ENCODE measurements around the gene BEND4. TPM values are rescaled to one million over a fixed set of nuclear protein-coding genes. Genes with fewer than 3 reads are reported as not detected.

Gene BEND4
- total and polyA plus RNA-seq, 4 donors, result 1.4 to 5.0 (median 3.2) TPM

DNA sequence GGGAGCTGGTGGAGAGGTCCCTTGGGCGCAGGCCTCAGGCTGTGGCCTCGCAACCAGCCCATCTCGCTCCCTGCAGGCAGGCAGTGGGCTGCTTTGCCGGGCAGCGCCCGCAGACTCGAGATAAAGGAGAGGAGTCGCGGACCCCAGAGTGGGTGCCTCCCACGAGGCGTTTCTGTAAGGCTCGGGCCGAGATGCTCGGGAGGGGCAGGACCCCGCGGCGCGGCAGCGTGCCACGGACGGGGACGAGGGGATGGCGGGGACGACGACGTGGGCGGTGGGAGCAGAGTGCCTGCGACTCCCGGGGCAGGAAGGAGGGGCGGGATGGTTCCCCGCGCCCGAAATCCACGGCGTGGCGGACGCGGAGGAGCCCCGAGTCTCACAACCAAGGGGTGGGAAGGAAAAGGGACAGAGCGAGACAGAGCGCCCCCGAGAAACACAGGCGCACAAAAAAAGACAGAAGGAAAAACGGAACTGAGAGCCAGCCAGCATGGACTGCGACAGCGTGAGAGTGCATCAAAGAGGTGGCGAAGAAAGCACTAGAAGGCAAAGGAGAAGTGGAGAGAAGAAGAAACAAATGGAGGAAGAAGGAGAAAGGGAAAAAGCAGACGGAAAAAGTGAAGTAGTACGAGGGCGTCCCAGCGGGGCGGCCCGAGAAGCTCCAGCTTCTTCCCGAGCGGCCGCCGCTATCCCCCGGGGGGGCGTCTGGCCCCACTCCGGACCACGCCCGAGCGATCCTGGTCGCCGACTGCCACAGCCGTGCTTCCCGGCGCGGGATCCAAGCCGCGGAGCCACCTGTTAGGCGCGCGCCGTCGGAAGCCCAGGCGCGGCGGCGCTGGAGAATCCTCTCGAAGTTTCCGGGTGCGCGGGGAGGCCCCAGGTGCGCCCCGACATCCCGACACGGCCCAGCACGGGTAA, 1.5 kb downstream of the BEND4 start:
- peaks cover 18% of the 10 kb centered on the region for H3K4me1 ChIP-seq (ENCODE audit: control insufficient read depth, insufficient read depth, low read length)
- peak overlapping the region; percentile 24 for H3K4me3 ChIP-seq (ENCODE audit: low read depth, low read length)
- peaks cover 35% of the 10 kb centered on the region for H3K27me3 ChIP-seq (ENCODE audit: control insufficient read depth, insufficient read depth, low read length)
- H3K27ac ChIP-seq (ENCODE audit: low read depth, low read length), result no peak overlapping the region
- 4% methylated on average over 89 of the region's 89 CpGs for WGBS (ENCODE audit: insufficient coverage)
- peak in 2 of 6 donors; percentile 35 to 46 for DNase-seq (ENCODE audit: low read depth in 4 of 6, low spot score in 6 of 6)
- H3K36me3 ChIP-seq (ENCODE audit: control insufficient read depth, insufficient read depth, low read length), result no peaks in the 10 kb centered on the region
- H3K9me3 ChIP-seq (ENCODE audit: control insufficient read depth, insufficient read depth, low read length), result no peaks in the 10 kb centered on the region

DNA sequence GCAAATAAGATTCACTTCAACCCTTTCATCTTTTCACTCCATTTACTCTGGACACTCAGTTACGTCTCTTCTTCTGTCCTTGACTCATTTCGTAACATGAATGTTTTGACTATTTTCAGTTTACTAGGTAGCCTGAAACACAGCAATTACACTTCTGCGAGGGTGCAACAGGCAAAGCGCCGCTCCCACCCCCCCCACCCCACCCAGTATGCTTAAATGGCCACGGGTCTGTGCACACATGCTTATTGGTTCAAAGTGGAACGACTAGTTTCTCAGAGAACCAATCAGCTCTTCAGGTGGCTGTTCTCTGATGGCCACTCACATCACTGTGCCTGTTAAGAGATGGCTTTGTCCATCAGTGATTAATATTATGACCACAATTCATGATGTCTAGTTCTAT, 3.5 kb downstream of the BEND4 start:
- peaks cover 18% of the 10 kb centered on the region for H3K4me1 ChIP-seq (ENCODE audit: control insufficient read depth, insufficient read depth, low read length)
- H3K27ac ChIP-seq (ENCODE audit: low read depth, low read length), result no peak overlapping the region
- H3K27me3 ChIP-seq (ENCODE audit: control insufficient read depth, insufficient read depth, low read length), result peaks cover 35% of the 10 kb centered on the region
- H3K36me3 ChIP-seq (ENCODE audit: control insufficient read depth, insufficient read depth, low read length), result no peaks in the 10 kb centered on the region
- DNase-seq (ENCODE audit: low read depth in 4 of 6, low spot score in 6 of 6), result peak in 1 of 6 donors; percentile 47
- 92% methylated on average over 5 of the region's 7 CpGs for WGBS (ENCODE audit: insufficient coverage)
- H3K9me3 ChIP-seq (ENCODE audit: control insufficient read depth, insufficient read depth, low read length), result no peaks in the 10 kb centered on the region
- no peak overlapping the region for H3K4me3 ChIP-seq (ENCODE audit: low read depth, low read length)

- DNase-seq (ENCODE audit: low read depth in 4 of 6, low spot score in 6 of 6), result peak in 2 of 6 donors; percentile 49 to 84
- H3K4me3 ChIP-seq (ENCODE audit: low read depth, low read length), result no peak overlapping the region
- H3K27ac ChIP-seq (ENCODE audit: low read depth, low read length), result no peak overlapping the region
Measured at GRCh38 chr4:42148425-42148824, 4.0 kb downstream of the BEND4 start.

DNA sequence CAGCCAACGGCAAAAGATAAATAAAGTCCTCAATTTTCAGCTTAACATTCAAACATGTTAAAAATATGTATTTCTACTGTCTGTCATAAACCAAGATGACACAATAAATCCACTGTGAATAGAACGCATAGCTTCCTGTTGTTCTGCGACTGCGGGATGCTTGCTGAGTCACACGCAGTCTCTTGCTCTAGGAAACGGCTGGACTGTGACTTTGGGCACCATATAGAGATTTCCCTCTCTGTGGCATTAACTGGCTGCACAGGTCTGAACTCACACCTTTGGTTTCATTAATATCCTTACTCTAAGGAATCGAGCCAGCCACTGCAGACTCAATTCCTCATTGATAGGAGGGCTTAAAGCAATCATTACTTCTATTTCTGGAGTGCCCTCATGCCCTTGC, 8.4 kb downstream of the BEND4 start:
- H3K36me3 ChIP-seq (ENCODE audit: control insufficient read depth, insufficient read depth, low read length), result no peaks in the 10 kb centered on the region
- DNase-seq (ENCODE audit: low read depth in 4 of 6, low spot score in 6 of 6), result no peak
- no peaks in the 10 kb centered on the region for H3K9me3 ChIP-seq (ENCODE audit: control insufficient read depth, insufficient read depth, low read length)
- WGBS (ENCODE audit: insufficient coverage), result 92% methylated on average over 5 of the region's 7 CpGs
- no peak overlapping the region for H3K4me3 ChIP-seq (ENCODE audit: low read depth, low read length)
- H3K27ac ChIP-seq (ENCODE audit: low read depth, low read length), result no peak overlapping the region
- no peaks in the 10 kb centered on the region for H3K27me3 ChIP-seq (ENCODE audit: control insufficient read depth, insufficient read depth, low read length)
- H3K4me1 ChIP-seq (ENCODE audit: control insufficient read depth, insufficient read depth, low read length), result no peaks in the 10 kb centered on the region

More at GRCh38 chr4:42148425-42148824, 4.0 kb downstream of the BEND4 start:
- no peaks in the 10 kb centered on the region for H3K36me3 ChIP-seq (ENCODE audit: control insufficient read depth, insufficient read depth, low read length)
- no CpG with 5 or more reads among the region's 1 CpG for WGBS (ENCODE audit: insufficient coverage)
- H3K4me1 ChIP-seq (ENCODE audit: control insufficient read depth, insufficient read depth, low read length), result peaks cover 18% of the 10 kb centered on the region
- H3K27me3 ChIP-seq (ENCODE audit: control insufficient read depth, insufficient read depth, low read length), result peaks cover 34% of the 10 kb centered on the region
- H3K9me3 ChIP-seq (ENCODE audit: control insufficient read depth, insufficient read depth, low read length), result no peaks in the 10 kb centered on the region

DNA sequence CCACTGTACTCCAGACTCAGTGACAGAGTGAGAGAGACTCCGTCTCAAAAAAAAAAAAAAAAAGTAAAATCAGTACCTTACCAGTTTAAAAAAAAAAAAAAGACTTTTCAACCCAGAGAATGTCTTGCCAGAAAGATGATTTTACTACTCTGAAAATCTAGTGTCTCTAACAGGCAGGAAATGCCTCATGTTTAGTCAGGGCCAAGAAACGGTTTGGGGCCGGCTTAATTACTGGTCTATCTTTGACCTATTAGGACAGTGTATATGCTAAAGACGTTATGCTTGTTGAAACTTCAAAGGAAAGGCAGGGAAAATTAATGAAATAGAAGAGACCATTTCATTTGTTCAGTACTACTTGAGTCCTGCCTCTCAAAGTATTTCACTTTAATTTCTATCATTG, 9.9 kb downstream of the BEND4 start:
- WGBS (ENCODE audit: insufficient coverage), result 100% methylated on average over 1 of the region's 4 CpGs
- Histone ChIP-seq H3K27me3 (ENCODE audit: control insufficient read depth, insufficient read depth, low read length) (no peaks in the 10 kb centered on the region), H3K4me3 (ENCODE audit: low read depth, low read length) (no peak overlapping the region), H3K36me3 (ENCODE audit: control insufficient read depth, insufficient read depth, low read length) (no peaks in the 10 kb centered on the region), H3K4me1 (ENCODE audit: control insufficient read depth, insufficient read depth, low read length) (no peaks in the 10 kb centered on the region), H3K9me3 (ENCODE audit: control insufficient read depth, insufficient read depth, low read length) (no peaks in the 10 kb centered on the region), H3K27ac (ENCODE audit: low read depth, low read length) (no peak overlapping the region)
- DNase-seq (ENCODE audit: low read depth in 4 of 6, low spot score in 6 of 6), result no peak

GRCh38 chr4:42136371-42136770, 16.1 kb downstream of the BEND4 start:
- Histone ChIP-seq H3K4me1 (ENCODE audit: control insufficient read depth, insufficient read depth, low read length) (no peaks in the 10 kb centered on the region), H3K27me3 (ENCODE audit: control insufficient read depth, insufficient read depth, low read length) (no peaks in the 10 kb centered on the region), H3K27ac (ENCODE audit: low read depth, low read length) (no peak overlapping the region), H3K36me3 (ENCODE audit: control insufficient read depth, insufficient read depth, low read length) (no peaks in the 10 kb centered on the region), H3K4me3 (ENCODE audit: low read depth, low read length) (no peak overlapping the region), H3K9me3 (ENCODE audit: control insufficient read depth, insufficient read depth, low read length) (no peaks in the 10 kb centered on the region)
- WGBS (ENCODE audit: insufficient coverage), result no CpG with 5 or more reads among the region's 3 CpGs
- no peak for DNase-seq (ENCODE audit: low read depth in 4 of 6, low spot score in 6 of 6)

DNA sequence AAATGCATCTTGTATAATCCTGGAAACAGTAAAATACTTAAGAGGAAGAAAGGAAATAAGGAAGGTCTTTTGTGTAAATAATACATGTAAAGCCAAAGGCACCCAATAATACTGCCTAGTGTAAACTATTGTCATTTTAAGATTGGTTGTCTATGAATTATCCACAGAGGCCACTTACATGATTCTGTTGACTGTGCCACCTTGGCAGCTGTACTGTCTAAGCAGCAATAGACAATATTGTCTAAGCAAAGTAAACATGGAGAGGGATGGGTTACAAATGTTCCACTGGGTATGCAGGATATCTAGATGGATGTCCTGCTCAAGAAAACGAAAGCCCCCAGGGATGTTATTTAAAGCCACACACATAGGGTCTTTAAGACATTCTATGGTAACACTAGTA, 19.4 kb downstream of the BEND4 start:
- Histone ChIP-seq H3K27ac (ENCODE audit: low read depth, low read length) (no peak overlapping the region), H3K4me1 (ENCODE audit: control insufficient read depth, insufficient read depth, low read length) (no peaks in the 10 kb centered on the region), H3K9me3 (ENCODE audit: control insufficient read depth, insufficient read depth, low read length) (no peaks in the 10 kb centered on the region), H3K27me3 (ENCODE audit: control insufficient read depth, insufficient read depth, low read length) (no peaks in the 10 kb centered on the region), H3K4me3 (ENCODE audit: low read depth, low read length) (no peak overlapping the region), H3K36me3 (ENCODE audit: control insufficient read depth, insufficient read depth, low read length) (no peaks in the 10 kb centered on the region)
- no peak for DNase-seq (ENCODE audit: low read depth in 4 of 6, low spot score in 6 of 6)
- no CpG with 5 or more reads among the region's 1 CpG for WGBS (ENCODE audit: insufficient coverage)

DNA sequence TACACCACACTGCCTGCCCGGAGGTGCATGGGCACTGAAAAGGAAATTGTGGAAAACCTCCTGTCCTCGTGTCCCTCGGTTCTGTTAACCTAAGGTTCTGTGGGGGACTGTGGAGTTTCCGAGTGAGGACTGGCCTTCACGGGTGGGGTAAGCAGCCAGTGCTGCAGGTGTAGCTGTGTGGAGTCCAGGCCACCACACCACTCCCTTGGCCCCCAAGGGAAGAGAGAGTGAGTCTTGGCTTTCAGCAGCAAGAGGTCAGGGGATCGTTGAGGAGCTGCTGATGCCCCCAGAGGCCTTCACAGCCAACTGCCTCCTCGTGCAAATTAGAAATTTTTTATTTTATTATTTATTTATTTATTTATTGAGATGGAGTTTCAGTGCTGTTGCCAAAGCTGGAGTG, 20.4 kb downstream of the BEND4 start:
- no peak for DNase-seq (ENCODE audit: low read depth in 4 of 6, low spot score in 6 of 6)
- Histone ChIP-seq H3K27me3 (ENCODE audit: control insufficient read depth, insufficient read depth, low read length) (no peaks in the 10 kb centered on the region), H3K4me1 (ENCODE audit: control insufficient read depth, insufficient read depth, low read length) (no peaks in the 10 kb centered on the region), H3K27ac (ENCODE audit: low read depth, low read length) (no peak overlapping the region), H3K4me3 (ENCODE audit: low read depth, low read length) (no peak overlapping the region), H3K36me3 (ENCODE audit: control insufficient read depth, insufficient read depth, low read length) (no peaks in the 10 kb centered on the region), H3K9me3 (ENCODE audit: control insufficient read depth, insufficient read depth, low read length) (no peaks in the 10 kb centered on the region)
- WGBS (ENCODE audit: insufficient coverage), result 94% methylated on average over 3 of the region's 7 CpGs

- 100% methylated on average over 1 of the region's 2 CpGs for WGBS (ENCODE audit: insufficient coverage)
Measured at GRCh38 chr4:42123071-42123644, 29.3 kb downstream of the BEND4 start.

GRCh38 chr4:42122237-42122636, 30.2 kb downstream of the BEND4 start:
- Histone ChIP-seq H3K9me3 (ENCODE audit: control insufficient read depth, insufficient read depth, low read length) (no peaks in the 10 kb centered on the region), H3K27ac (ENCODE audit: low read depth, low read length) (no peak overlapping the region), H3K27me3 (ENCODE audit: control insufficient read depth, insufficient read depth, low read length) (no peaks in the 10 kb centered on the region), H3K4me3 (ENCODE audit: low read depth, low read length) (no peak overlapping the region), H3K4me1 (ENCODE audit: control insufficient read depth, insufficient read depth, low read length) (no peaks in the 10 kb centered on the region), H3K36me3 (ENCODE audit: control insufficient read depth, insufficient read depth, low read length) (no peaks in the 10 kb centered on the region)
- no CpG with 5 or more reads among the region's 4 CpGs for WGBS (ENCODE audit: insufficient coverage)
- DNase-seq (ENCODE audit: low read depth in 4 of 6, low spot score in 6 of 6), result no peak

More at GRCh38 chr4:42123071-42123644, 29.3 kb downstream of the BEND4 start:
- no peak for DNase-seq (ENCODE audit: low read depth in 4 of 6, low spot score in 6 of 6)
- Histone ChIP-seq H3K4me1 (ENCODE audit: control insufficient read depth, insufficient read depth, low read length) (no peaks in the 10 kb centered on the region), H3K4me3 (ENCODE audit: low read depth, low read length) (no peak overlapping the region), H3K36me3 (ENCODE audit: control insufficient read depth, insufficient read depth, low read length) (no peaks in the 10 kb centered on the region), H3K27me3 (ENCODE audit: control insufficient read depth, insufficient read depth, low read length) (no peaks in the 10 kb centered on the region), H3K9me3 (ENCODE audit: control insufficient read depth, insufficient read depth, low read length) (no peaks in the 10 kb centered on the region), H3K27ac (ENCODE audit: low read depth, low read length) (no peak overlapping the region)
